ENCODE data around the gene TIRAP. TPM values are rescaled to one million over a fixed set of nuclear protein-coding genes. Genes with fewer than 3 reads are reported as not detected.

The TIRAP gene
- total and polyA plus RNA-seq, 2 of the 8 experiments (the other 6 are each of a cell fraction or from before 2014, with no cell fraction given), result 5.3 TPM

GRCh38 chr11:126267650-126268049, 15.2 kb upstream of the TIRAP start (continued):
- no peak for TF ChIP-seq SAP30 (IDR thresholded peaks at IDR 0.05; ENCODE audit: insufficient read depth, insufficient replicate concordance, low read length)
- TF ChIP-seq SUZ12 (IDR thresholded peaks at IDR 0.05; ENCODE audit: low read length), result no peak

Data from H1 (cell line).